Endothelial cell of umbilical vein (primary cell): ENCODE results near the gene SETSIP. TPM values are rescaled to one million over a fixed set of nuclear protein-coding genes. Genes with fewer than 3 reads are reported as not detected.

ENCODE experiments used
- BruUV-seq: library from RNA; stranded (reverse); fragments of 400-500 nt; replicated peaks from 2 replicates; lab custom pipeline; 2021; lab: Mats Ljungman, UMichigan
- CTCF ChIA-PET: fragments of 300-600, 350-600 bp; sonication (Branson Sonifier 250); formaldehyde crosslinking; loops from one replicate; lab custom pipeline; 2021; ENCODE audit warnings: antibody characterized with exemption, inconsistent platforms; lab: Charles Lee
- POLR2A ChIA-PET: fragments of 300-600, 350-600 bp; sonication (Branson Sonifier 250); formaldehyde crosslinking; loops from one replicate; lab custom pipeline; 2021; ENCODE audit warnings: antibody characterized with exemption, inconsistent platforms; lab: Charles Lee
- DNase-seq: peaks from one replicate; pipeline ENCODE4 v3.0.0-alpha.2; 2011; ENCODE audit warnings: low read depth, low spot score
- FAIRE-seq: peaks from 2 replicates; lab custom pipeline; 2011; peaks lifted over from hg19 to GRCh38; lab: Jason Lieb, UNC
- H2AFZ ChIP-seq: 2 replicates; pipeline ENCODE4 v1.6.0; 2012; ENCODE audit warnings: low read depth, low read length, control low read depth, inconsistent platforms
- H3K27ac ChIP-seq: 2 replicates; pipeline ENCODE4 v1.5.1; 2011; ENCODE audit warnings: low read depth, mild to moderate bottlenecking, control low read depth, low read length, moderate library complexity; ENCODE audit not compliant: insufficient read depth
- H3K27me3 ChIP-seq, 2 experiments: 2 replicates each; pipeline versions ENCODE4 v1.6.0 to v1.6.1; 2011; ENCODE audit warnings: low read length in 2 of 2, mixed read lengths in 1 of 2; ENCODE audit not compliant: control insufficient read depth in 2 of 2, insufficient read depth in 2 of 2
- H3K36me3 ChIP-seq, 2 experiments: 2 replicates in 1 of 2; 3 replicates in 1 of 2; pipeline ENCODE4 v1.5.1; 2011; ENCODE audit warnings: low read length in 2 of 2, mild to moderate bottlenecking in 1 of 2, moderate library complexity in 1 of 2; ENCODE audit not compliant: control insufficient read depth in 2 of 2, insufficient read depth in 2 of 2; ENCODE audit errors: extremely low read depth in 1 of 2
- H3K4me1 ChIP-seq: 3 replicates; pipeline ENCODE4 v1.5.1; 2011; ENCODE audit warnings: mild to moderate bottlenecking, low read length; ENCODE audit not compliant: control insufficient read depth, insufficient read depth; ENCODE audit errors: extremely low read depth
- H3K4me2 ChIP-seq: 2 replicates; pipeline ENCODE4 v1.6.1; 2011; ENCODE audit warnings: low read length, control low read depth, mixed read lengths; ENCODE audit not compliant: insufficient read depth
- H3K4me3 ChIP-seq, 3 experiments: fragments of 200-600 bp in 1 of 3; sonication (generic), shearing (Covaris generic) in 1 of 3; replicated peaks in 1 of 3; 2 replicates each; pipeline ENCODE4 v1.5.1; 2011 to 2016; ENCODE audit warnings: control low read depth in 3 of 3, low read length in 3 of 3, mild to moderate bottlenecking in 2 of 3, inconsistent platforms in 1 of 3, low read depth in 1 of 3, moderate library complexity in 1 of 3; ENCODE audit not compliant: insufficient read depth in 1 of 3
- H3K79me2 ChIP-seq: 2 replicates; pipeline ENCODE4 v1.6.0; 2012; ENCODE audit warnings: low read length, inconsistent platforms; ENCODE audit not compliant: control insufficient read depth, insufficient read depth
- H3K9ac ChIP-seq: replicated peaks from 2 replicates; pipeline ENCODE3; 2011; ENCODE audit warnings: low read length, control low read depth; ENCODE audit not compliant: insufficient read depth; ENCODE audit errors: extremely low read depth
- H3K9me1 ChIP-seq: replicated peaks from 3 replicates; pipeline ENCODE4 v1.6.0; 2011; ENCODE audit warnings: mild to moderate bottlenecking, low read length; ENCODE audit not compliant: control insufficient read depth, insufficient read depth; ENCODE audit errors: extremely low read depth
- H3K9me3 ChIP-seq: replicated peaks from 2 replicates; pipeline ENCODE4 v1.5.1; 2012; ENCODE audit warnings: low read length, inconsistent platforms; ENCODE audit not compliant: control insufficient read depth, insufficient read depth
- H4K20me1 ChIP-seq: replicated peaks from 2 replicates; pipeline ENCODE3; 2011; ENCODE audit warnings: mild to moderate bottlenecking, low read length; ENCODE audit not compliant: control insufficient read depth, insufficient read depth; ENCODE audit errors: extremely low read depth
- CTCF ChIP-seq, 2 donors: IDR thresholded peaks; 1 replicate in 1 of 2; 2 replicates in 1 of 2; pipeline ENCODE4 v1.5.1; 2011; ENCODE audit warnings: low read length in 2 of 2, mild to moderate bottlenecking in 2 of 2, moderate library complexity in 2 of 2, control low read depth in 1 of 2, inconsistent platforms in 1 of 2, low read depth in 1 of 2; ENCODE audit not compliant: insufficient read depth in 1 of 2; ENCODE audit errors: extremely low read depth in 1 of 2
- EZH2 ChIP-seq: IDR thresholded peaks from 2 replicates; pipeline ENCODE4 v1.6.1; 2012; ENCODE audit warnings: borderline replicate concordance, low read depth, mild to moderate bottlenecking, moderate library complexity, low read length, inconsistent platforms; ENCODE audit not compliant: severe bottlenecking
- FOS ChIP-seq: IDR thresholded peaks from 2 replicates; pipeline ENCODE4 v1.6.1; 2011; ENCODE audit warnings: mild to moderate bottlenecking, low read length, moderate library complexity, borderline replicate concordance; ENCODE audit not compliant: insufficient read depth
- GATA2 ChIP-seq: IDR thresholded peaks from 2 replicates; pipeline ENCODE4 v1.7.0; 2011; ENCODE audit warnings: low read depth, mild to moderate bottlenecking, moderate library complexity, mixed read lengths, low read length; ENCODE audit not compliant: insufficient read length, insufficient read depth
- JUN ChIP-seq: IDR thresholded peaks from 2 replicates; pipeline ENCODE4 v1.6.1; 2011; ENCODE audit warnings: borderline replicate concordance, low read depth; ENCODE audit not compliant: insufficient read length, insufficient read depth
- MAX ChIP-seq: IDR thresholded peaks from 2 replicates; pipeline ENCODE4 v1.6.1; 2011; ENCODE audit not compliant: insufficient read depth, insufficient read length
- MYC ChIP-seq: IDR thresholded peaks from one replicate; pipeline ENCODE4 v1.6.1; 2011; ENCODE audit warnings: mild to moderate bottlenecking, low read depth, low read length
- POLR2A ChIP-seq: IDR thresholded peaks from 2 replicates; pipeline ENCODE4 v1.6.1; 2012; ENCODE audit warnings: low read depth, mild to moderate bottlenecking, control low read depth, low read length
- POLR2AphosphoS5 ChIP-seq: IDR thresholded peaks from 2 replicates; pipeline ENCODE4 v1.6.1; 2012; ENCODE audit warnings: low read depth, mild to moderate bottlenecking, control low read depth, low read length, moderate library complexity; ENCODE audit not compliant: insufficient read depth
- dilution Hi-C: fragments of 300-500 bp; cut with MboI; formaldehyde crosslinking; loops from one replicate; pipeline ENCODE4 v1.15.0; 2019; ENCODE audit warnings: low sequenced_read_pairs; ENCODE audit not compliant: extremely low pct_ligation_motif_present
- intact Hi-C: fragments of 100-400 bp; cut with micrococcal nuclease; formaldehyde crosslinking; loops from one replicate; pipeline ENCODE4 v1.10.0; 2022
- polyA plus RNA-seq, 4 experiments: library from polyadenylated mRNA; depleted of rRNA in 3 of 4; stranded (reverse) in 3 of 4; unstranded in 1 of 4; fragments of >200 nt; gene quantifications; 2 replicates each; pipeline versions ENCODE4 v1.2.1 to v1.2.3, GENCODE V29; 2011 to 2012; ENCODE audit warnings: missing spikeins in 1 of 4
- total RNA-seq: library from RNA; stranded (reverse); gene quantifications from 2 replicates; pipeline ENCODE4 v1.2.3, GENCODE V29; 2021

Gene SETSIP
- total and polyA plus RNA-seq, 2 donors (not counting 3 experiments of a cell fraction or from before 2014, with no cell fraction given): not detected

GRCh38 chr1:92117526-92117925 lies 42.3 kb upstream of the SETSIP start:
- Histone ChIP-seq H2AFZ (no peak overlapping the region), H3K4me1 (peaks cover 8% of the 10 kb centered on the region), H3K27ac (no peak overlapping the region), H3K9me1 (no peaks in the 10 kb centered on the region), H3K36me3 (no peaks in the 10 kb centered on the region), H3K27me3 (no peaks in the 10 kb centered on the region), H3K9ac (no peak overlapping the region), H3K4me2 (peak overlapping the region; percentile 49), H4K20me1 (no peaks in the 10 kb centered on the region), H3K79me2 (no peaks in the 10 kb centered on the region), H3K4me3 (no peak overlapping the region), H3K9me3 (no peaks in the 10 kb centered on the region)
- TF ChIP-seq MYC: no peak
- FAIRE-seq: peak; percentile 44
- ChIA-PET CTCF (interaction anchor here (0.8 to 2.0 kb wide), 4 partner anchors 9 to 174 kb away, joined by 3 to 6 read pairs (median 4); no protein-coding TSS in a partner anchor), POLR2A (interaction anchor here (0.5 kb wide), 1 partner anchor 1249 kb away, joined by 5 read pairs; no protein-coding TSS in a partner anchor)
- no TSS peak for BruUV-seq
- intact Hi-C loops: no loop called here
- DNase-seq: peak; percentile 37
- dilution Hi-C loops: no loop called here

GRCh38 chr1:92108631-92109030 lies 33.4 kb upstream of the SETSIP start:
- no peaks in the 10 kb centered on the region for H3K79me2 ChIP-seq
- H3K4me1 ChIP-seq: no peaks in the 10 kb centered on the region
- no peaks in the 10 kb centered on the region for H4K20me1 ChIP-seq
- DNase-seq (no peak), FAIRE-seq (no peak)
- dilution Hi-C loops: no loop called here
- TF ChIP-seq MAX: no peak
- TF ChIP-seq JUN: no peak
- TF ChIP-seq POLR2A: no peak
- no peak for TF ChIP-seq MYC
- no peak for TF ChIP-seq EZH2
- no peak for TF ChIP-seq GATA2
- TF ChIP-seq POLR2AphosphoS5: no peak
- TF ChIP-seq FOS: no peak
- no peak for TF ChIP-seq CTCF (IDR thresholded peaks at IDR 0.05; ENCODE audit: extremely low read depth in 1 of 2, insufficient read depth in 1 of 2, low read depth in 1 of 2, low read length in 2 of 2)
- H3K27me3 ChIP-seq: no peaks in the 10 kb centered on the region
- no peak overlapping the region for H2AFZ ChIP-seq
- H3K36me3 ChIP-seq: no peaks in the 10 kb centered on the region
- no peak overlapping the region for H3K9ac ChIP-seq
- no peaks in the 10 kb centered on the region for H3K9me3 ChIP-seq
- H3K4me2 ChIP-seq: no peak overlapping the region
- no peaks in the 10 kb centered on the region for H3K9me1 ChIP-seq
- CTCF ChIA-PET: no interaction called here
- BruUV-seq: no TSS peak
- POLR2A ChIA-PET: no interaction called here
- intact Hi-C loops: no loop called here
- H3K4me3 ChIP-seq: no peak overlapping the region
- H3K27ac ChIP-seq: no peak overlapping the region
